PC-9 (cell line): ENCODE data around the gene GIGYF1.

Source experiments
- EZH2 ChIP-seq: fragments of 200-600 bp; sonication (generic); IDR thresholded peaks from 2 replicates; pipeline ENCODE4 v1.8.0; 2017; ENCODE audit warnings: antibody characterized with exemption, low read depth
- TF ChIP-seq, protein P1 (sequence below): fragments of 200-600 bp; sonication (generic); conservative IDR thresholded peaks from 2 replicates; pipeline ENCODE4 v1.6.1; 2017; ENCODE audit warnings: mixed run types, antibody characterized with exemption, mild to moderate bottlenecking, moderate library complexity

GRCh38 chr7:100696123-100696521 is 2.1 kb upstream of the GIGYF1 start:
- TF ChIP-seq, protein P1, sequence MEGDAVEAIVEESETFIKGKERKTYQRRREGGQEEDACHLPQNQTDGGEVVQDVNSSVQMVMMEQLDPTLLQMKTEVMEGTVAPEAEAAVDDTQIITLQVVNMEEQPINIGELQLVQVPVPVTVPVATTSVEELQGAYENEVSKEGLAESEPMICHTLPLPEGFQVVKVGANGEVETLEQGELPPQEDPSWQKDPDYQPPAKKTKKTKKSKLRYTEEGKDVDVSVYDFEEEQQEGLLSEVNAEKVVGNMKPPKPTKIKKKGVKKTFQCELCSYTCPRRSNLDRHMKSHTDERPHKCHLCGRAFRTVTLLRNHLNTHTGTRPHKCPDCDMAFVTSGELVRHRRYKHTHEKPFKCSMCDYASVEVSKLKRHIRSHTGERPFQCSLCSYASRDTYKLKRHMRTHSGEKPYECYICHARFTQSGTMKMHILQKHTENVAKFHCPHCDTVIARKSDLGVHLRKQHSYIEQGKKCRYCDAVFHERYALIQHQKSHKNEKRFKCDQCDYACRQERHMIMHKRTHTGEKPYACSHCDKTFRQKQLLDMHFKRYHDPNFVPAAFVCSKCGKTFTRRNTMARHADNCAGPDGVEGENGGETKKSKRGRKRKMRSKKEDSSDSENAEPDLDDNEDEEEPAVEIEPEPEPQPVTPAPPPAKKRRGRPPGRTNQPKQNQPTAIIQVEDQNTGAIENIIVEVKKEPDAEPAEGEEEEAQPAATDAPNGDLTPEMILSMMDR = no peak
- TF ChIP-seq EZH2 = no peak
